A673 (cell line): ENCODE measurements around the gene RGP1. TPM values are rescaled to one million over a fixed set of nuclear protein-coding genes. Genes with fewer than 3 reads are reported as not detected.

Source experiments
- BruUV-seq: library from RNA; stranded (reverse); fragments of 400-500 nt; replicated peaks from 2 replicates; lab custom pipeline; 2021; lab: Mats Ljungman, UMichigan
- CTCF ChIA-PET: fragments of 300-600 bp; sonication (Branson Sonifier 250); formaldehyde crosslinking; loops from one replicate; lab custom pipeline; 2022; ENCODE audit warnings: antibody characterized with exemption; lab: Charles Lee
- POLR2A ChIA-PET: fragments of 300-600 bp; sonication (Branson Sonifier 250); formaldehyde crosslinking; loops from one replicate; lab custom pipeline; 2022; ENCODE audit warnings: antibody characterized with exemption; ENCODE audit not compliant: low non-redundant PET; lab: Charles Lee
- DNase-seq: peaks from one replicate; pipeline ENCODE4 v3.0.0-alpha.2; 2015; ENCODE audit warnings: low spot score
- H3K27ac ChIP-seq: fragments of 200-600 bp; sonication (generic); 2 replicates; pipeline ENCODE4 v1.5.1; 2016; ENCODE audit warnings: mixed run types, low read depth, mild to moderate bottlenecking, mixed read lengths, antibody characterized with exemption, low read length; ENCODE audit not compliant: poor library complexity, severe bottlenecking
- H3K27me3 ChIP-seq: fragments of 200-600 bp; sonication (generic); replicated peaks from 2 replicates; pipeline ENCODE4 v1.6.1; 2017; ENCODE audit warnings: mixed run types, low read depth, mild to moderate bottlenecking, mixed read lengths, antibody characterized with exemption, low read length; ENCODE audit not compliant: insufficient read depth, poor library complexity
- H3K36me3 ChIP-seq: fragments of 200-600 bp; sonication (generic); 2 replicates; pipeline ENCODE4 v1.6.1; 2016; ENCODE audit warnings: mixed run types, mild to moderate bottlenecking, mixed read lengths, antibody characterized with exemption, low read length; ENCODE audit not compliant: insufficient read depth, poor library complexity, severe bottlenecking
- H3K4me1 ChIP-seq: fragments of 200-600 bp; sonication (generic); 2 replicates; pipeline ENCODE4 v1.6.1; 2017; ENCODE audit warnings: mixed run types, mild to moderate bottlenecking, mixed read lengths, antibody characterized with exemption, low read length; ENCODE audit not compliant: insufficient read depth, poor library complexity, severe bottlenecking
- H3K4me3 ChIP-seq: fragments of 200-600 bp; sonication (generic); 2 replicates; pipeline ENCODE4 v1.5.1; 2016; ENCODE audit warnings: low read depth, mixed run types, mild to moderate bottlenecking, mixed read lengths, low read length; ENCODE audit not compliant: poor library complexity, severe bottlenecking
- H3K9me3 ChIP-seq: fragments of 200-600 bp; sonication (generic); 2 replicates; pipeline ENCODE4 v1.6.1; 2016; ENCODE audit warnings: mixed run types, low read depth, mild to moderate bottlenecking, mixed read lengths, antibody characterized with exemption, low read length; ENCODE audit not compliant: poor library complexity, severe bottlenecking
- EZH2 ChIP-seq: fragments of 200-600 bp; sonication (generic); IDR thresholded peaks from 2 replicates; pipeline ENCODE4 v1.6.1; 2017; ENCODE audit warnings: borderline replicate concordance, low read depth, mild to moderate bottlenecking, mixed read lengths, antibody characterized with exemption, low read length; ENCODE audit not compliant: poor library complexity, severe bottlenecking
- intact Hi-C: fragments of 100-400 bp; cut with micrococcal nuclease; formaldehyde crosslinking; loops from one replicate; pipeline ENCODE4 v1.10.0; 2022; ENCODE audit not compliant: unreplicated experiment
- total RNA-seq: library from RNA; stranded (reverse); gene quantifications from 2 replicates; pipeline ENCODE4 v1.2.3, GENCODE V29; 2021
- TF ChIP-seq, protein P1 (sequence below): fragments of 300-800, 200-600 bp; sonication (generic); conservative IDR thresholded peaks from 2 replicates; pipeline ENCODE4 v1.5.1; 2017; ENCODE audit warnings: low read depth, mild to moderate bottlenecking, antibody characterized with exemption, low read length, moderate library complexity, mixed read lengths

Gene RGP1
- total RNA-seq, 1 experiment from 2014 or later: 21.9 TPM

DNA sequence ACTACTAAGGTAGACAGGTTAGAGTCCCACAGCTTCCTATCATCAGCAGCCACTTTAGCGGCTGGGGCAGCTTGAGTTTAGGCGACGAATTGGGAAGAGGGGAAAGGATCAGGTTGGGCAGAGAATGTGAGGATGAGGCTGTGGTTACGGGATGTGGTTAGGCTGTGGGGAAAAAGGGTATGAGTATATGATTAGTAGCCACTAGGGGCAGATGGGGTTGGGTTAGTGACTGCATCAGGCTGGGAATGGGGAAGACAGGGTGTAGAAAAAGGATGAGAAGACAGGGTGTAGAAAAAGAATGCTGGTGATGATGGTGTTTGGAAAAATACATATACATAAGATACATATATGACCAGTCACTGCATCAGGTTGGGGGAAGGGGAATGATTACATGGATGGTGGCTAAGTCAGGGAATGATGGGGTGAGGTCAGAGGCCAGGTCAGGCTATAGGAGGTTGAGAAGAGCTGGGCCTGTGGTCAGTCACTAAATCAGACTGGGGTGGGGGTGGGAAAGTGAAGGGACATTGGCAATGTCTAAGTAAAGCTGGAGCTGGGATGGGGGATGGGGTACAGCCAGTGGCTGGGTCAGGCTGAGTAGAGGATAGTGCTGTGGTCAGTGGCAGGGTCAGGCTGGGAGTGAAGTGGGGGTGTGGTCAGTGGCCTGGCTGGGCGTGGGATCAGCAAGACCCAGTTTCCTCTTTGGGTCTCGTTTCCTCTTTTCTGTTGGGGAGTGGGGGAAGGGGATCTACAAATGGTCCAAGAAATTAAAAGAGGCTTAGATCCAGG, 19.2 kb upstream of the RGP1 start:
- Histone ChIP-seq H3K36me3 (peaks cover 3% of the 10 kb centered on the region), H3K4me1 (peaks cover 21% of the 10 kb centered on the region), H3K4me3 (no peak overlapping the region), H3K27me3 (no peaks in the 10 kb centered on the region), H3K9me3 (no peaks in the 10 kb centered on the region), H3K27ac (no peak overlapping the region)
- no peak for TF ChIP-seq EZH2
- TF ChIP-seq, protein P1, sequence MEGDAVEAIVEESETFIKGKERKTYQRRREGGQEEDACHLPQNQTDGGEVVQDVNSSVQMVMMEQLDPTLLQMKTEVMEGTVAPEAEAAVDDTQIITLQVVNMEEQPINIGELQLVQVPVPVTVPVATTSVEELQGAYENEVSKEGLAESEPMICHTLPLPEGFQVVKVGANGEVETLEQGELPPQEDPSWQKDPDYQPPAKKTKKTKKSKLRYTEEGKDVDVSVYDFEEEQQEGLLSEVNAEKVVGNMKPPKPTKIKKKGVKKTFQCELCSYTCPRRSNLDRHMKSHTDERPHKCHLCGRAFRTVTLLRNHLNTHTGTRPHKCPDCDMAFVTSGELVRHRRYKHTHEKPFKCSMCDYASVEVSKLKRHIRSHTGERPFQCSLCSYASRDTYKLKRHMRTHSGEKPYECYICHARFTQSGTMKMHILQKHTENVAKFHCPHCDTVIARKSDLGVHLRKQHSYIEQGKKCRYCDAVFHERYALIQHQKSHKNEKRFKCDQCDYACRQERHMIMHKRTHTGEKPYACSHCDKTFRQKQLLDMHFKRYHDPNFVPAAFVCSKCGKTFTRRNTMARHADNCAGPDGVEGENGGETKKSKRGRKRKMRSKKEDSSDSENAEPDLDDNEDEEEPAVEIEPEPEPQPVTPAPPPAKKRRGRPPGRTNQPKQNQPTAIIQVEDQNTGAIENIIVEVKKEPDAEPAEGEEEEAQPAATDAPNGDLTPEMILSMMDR: peak; percentile 68
- intact Hi-C loops: loop anchor here (5.0 to 10.0 kb wide), 2 partner anchors 73 to 85 kb away; partner anchors contain the start of genes CCDC107, HINT2, RMRP and SPAG8
- no TSS peak for BruUV-seq
- DNase-seq: peak; percentile 61
- ChIA-PET POLR2A (no interaction called here), CTCF (interaction anchor here (1.0 kb wide), 1 partner anchor 41 kb away, joined by 4 read pairs; no protein-coding TSS in a partner anchor)

GRCh38 chr9:35730486-35730854, 18.6 kb upstream of the RGP1 start:
- ChIA-PET POLR2A (no interaction called here), CTCF (interaction anchor here (1.0 kb wide), 1 partner anchor 42 kb away, joined by 4 read pairs; no protein-coding TSS in a partner anchor)
- DNase-seq: no peak
- H3K4me3 ChIP-seq: peak overlapping the region; percentile 90
- H3K36me3 ChIP-seq: peaks cover 8% of the 10 kb centered on the region
- H3K27me3 ChIP-seq: no peaks in the 10 kb centered on the region
- intact Hi-C loops: loop anchor here (5.0 to 10.0 kb wide), 2 partner anchors 73 to 84 kb away; partner anchors contain the start of genes CCDC107, HINT2, RMRP and SPAG8
- no peaks in the 10 kb centered on the region for H3K9me3 ChIP-seq
- no peak overlapping the region for H3K27ac ChIP-seq
- BruUV-seq: no TSS peak
- no peak for TF ChIP-seq EZH2
- TF ChIP-seq, protein P1: no peak
- H3K4me1 ChIP-seq: peaks cover 21% of the 10 kb centered on the region

DNA sequence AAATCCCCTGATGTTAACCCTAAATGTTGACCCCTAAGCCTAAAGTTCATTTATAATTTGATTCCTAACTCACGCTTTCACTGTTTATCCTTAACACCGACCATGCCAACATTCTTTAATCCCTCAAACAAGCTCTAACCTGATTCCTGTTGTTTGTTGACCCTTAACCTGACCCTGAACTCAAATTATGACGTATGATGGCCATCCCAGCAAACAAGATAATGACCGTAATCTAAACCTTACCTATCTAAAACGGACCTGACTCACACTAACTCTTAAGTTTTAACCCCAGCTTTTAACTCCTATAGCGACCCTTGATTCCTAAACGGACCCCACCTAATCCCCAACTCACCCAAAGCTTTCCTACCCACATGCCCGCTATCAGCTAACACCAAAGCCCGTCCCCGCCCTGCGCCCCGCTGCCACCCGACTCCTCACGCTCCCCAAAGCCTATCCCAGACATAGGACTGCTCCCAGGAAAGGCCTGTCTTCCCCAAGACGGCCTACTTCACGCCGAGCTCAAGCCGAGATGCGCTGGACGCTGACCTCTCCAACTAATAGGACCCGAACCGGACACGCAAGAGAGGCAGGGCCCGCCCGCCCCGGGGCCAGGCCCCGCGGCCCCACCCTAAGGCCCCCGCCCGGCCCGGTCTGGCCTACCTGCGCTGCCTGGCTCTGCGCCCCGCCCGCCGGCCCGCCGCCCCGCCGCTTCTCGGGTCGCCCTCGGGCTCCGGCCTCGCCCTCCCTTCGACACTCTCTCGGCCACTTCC, 17.5 kb upstream of the RGP1 start:
- POLR2A ChIA-PET: interaction anchor here (0.7 to 1.1 kb wide), 3 partner anchors 17 to 286 kb away, joined by 3 to 6 read pairs (median 5); partner anchors contain the start of genes GBA2 and RGP1
- no peaks in the 10 kb centered on the region for H3K9me3 ChIP-seq
- TF ChIP-seq EZH2: no peak
- TF ChIP-seq, protein P1: no peak
- intact Hi-C loops: loop anchor here (5.0 to 10.0 kb wide), 2 partner anchors 74 to 83 kb away; partner anchors contain the start of genes CCDC107, HINT2, RMRP and SPAG8
- peak; percentile 52 for DNase-seq
- H3K4me1 ChIP-seq: peaks cover 21% of the 10 kb centered on the region
- H3K36me3 ChIP-seq: peaks cover 19% of the 10 kb centered on the region
- peak overlapping the region; percentile 87 for H3K27ac ChIP-seq
- BruUV-seq: TSS peak; percentile 55
- no peaks in the 10 kb centered on the region for H3K27me3 ChIP-seq
- CTCF ChIA-PET: interaction anchor here (0.5 to 1.0 kb wide), 2 partner anchors 35 to 41 kb away, joined by 5 to 7 read pairs; no protein-coding TSS in a partner anchor
- H3K4me3 ChIP-seq: peak overlapping the region; percentile 90
